AG04450 (cell line): ENCODE results near the gene ALDH1L2. TPM values are rescaled to one million over a fixed set of nuclear protein-coding genes. Genes with fewer than 3 reads are reported as not detected.

Source experiments
- CTCF ChIA-PET: fragments of 300-600, 350-600 bp; formaldehyde crosslinking; extraction: SDS; loops from one replicate; lab custom pipeline; 2022; ENCODE audit warnings: antibody characterized with exemption, inconsistent platforms; lab: Charles Lee
- POLR2A ChIA-PET: fragments of 350-600 bp; formaldehyde crosslinking; extraction: SDS; loops from one replicate; lab custom pipeline; 2021; ENCODE audit warnings: antibody characterized with exemption, inconsistent platforms; lab: Yijun Ruan, JAX
- DNase-seq: peaks from one replicate; pipeline ENCODE4 v3.0.0-alpha.2; 2011; ENCODE audit warnings: low read depth, low spot score
- H3K27ac ChIP-seq: one replicate; pipeline ENCODE4 v1.5.1; 2012; ENCODE audit warnings: low read depth, low read length, control low read depth
- H3K27me3 ChIP-seq: one replicate; pipeline ENCODE4 v1.6.0; 2012; ENCODE audit warnings: low read length; ENCODE audit not compliant: control insufficient read depth, insufficient read depth
- H3K4me3 ChIP-seq: 2 replicates; pipeline ENCODE4 v1.5.1; 2011; ENCODE audit warnings: mild to moderate bottlenecking, low read depth, low read length, control low read depth
- H3K9me3 ChIP-seq: 2 replicates; pipeline ENCODE4 v1.5.1; 2012; ENCODE audit warnings: low read length; ENCODE audit not compliant: control insufficient read depth, insufficient read depth
- CTCF ChIP-seq: IDR thresholded peaks from 2 replicates; pipeline ENCODE4 v1.5.1; 2011; ENCODE audit warnings: low read depth, low read length, control low read depth, inconsistent platforms
- polyA plus RNA-seq: library from polyadenylated mRNA; depleted of rRNA; stranded (reverse); fragments of >200 nt; gene quantifications from 2 replicates; pipeline ENCODE4 v1.2.3, GENCODE V29; 2011

The ALDH1L2 gene
- polyA plus RNA-seq, 1 experiment: 116 TPM

GRCh38 chr12:105018012-105018411, 66.2 kb downstream of the ALDH1L2 start:
- POLR2A ChIA-PET: no interaction called here

DNA sequence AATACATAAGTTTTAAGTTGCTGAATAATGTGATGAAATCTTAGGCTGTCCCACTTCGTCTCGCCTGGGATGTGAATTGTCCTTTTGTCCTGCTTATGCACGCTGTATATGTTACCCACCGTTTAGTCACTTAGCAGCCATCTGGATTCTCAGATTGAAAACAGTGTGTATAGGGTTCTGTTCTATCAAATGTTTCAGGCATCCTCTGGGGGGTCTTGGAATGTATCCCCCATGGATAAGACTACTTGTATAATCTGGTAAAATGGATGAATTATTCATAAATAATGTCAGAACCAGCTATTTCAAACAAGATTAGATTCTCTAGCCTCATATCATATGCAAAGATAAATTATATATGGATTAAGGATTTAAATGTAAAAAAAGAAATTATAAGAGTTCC, 68.7 kb downstream of the ALDH1L2 start:
- DNase-seq: no peak
- no peak for TF ChIP-seq CTCF
- no peaks in the 10 kb centered on the region for H3K27me3 ChIP-seq
- CTCF ChIA-PET: interaction anchor here (1.8 kb wide), 1 partner anchor 634 kb away, joined by 6 read pairs; no protein-coding TSS in a partner anchor
- H3K27ac ChIP-seq: no peak overlapping the region
- POLR2A ChIA-PET: no interaction called here
- H3K4me3 ChIP-seq: no peak overlapping the region
- H3K9me3 ChIP-seq: peaks cover 15% of the 10 kb centered on the region

More at GRCh38 chr12:105018012-105018411, 66.2 kb downstream of the ALDH1L2 start:
- TF ChIP-seq CTCF: no peak
- CTCF ChIA-PET: no interaction called here
- H3K9me3 ChIP-seq: peaks cover 8% of the 10 kb centered on the region
- H3K27me3 ChIP-seq: no peaks in the 10 kb centered on the region
- H3K4me3 ChIP-seq: no peak overlapping the region
- DNase-seq: no peak
- no peak overlapping the region for H3K27ac ChIP-seq

- no peak for DNase-seq
- Histone ChIP-seq H3K27me3 (no peaks in the 10 kb centered on the region), H3K27ac (no peak overlapping the region), H3K9me3 (peaks cover 15% of the 10 kb centered on the region), H3K4me3 (no peak overlapping the region)
- ChIA-PET POLR2A (no interaction called here), CTCF (interaction anchor here (1.8 kb wide), 1 partner anchor 633 kb away, joined by 6 read pairs; no protein-coding TSS in a partner anchor)
- TF ChIP-seq CTCF: no peak
Observed at GRCh38 chr12:105014603-105015002, 69.7 kb downstream of the ALDH1L2 start.

DNA sequence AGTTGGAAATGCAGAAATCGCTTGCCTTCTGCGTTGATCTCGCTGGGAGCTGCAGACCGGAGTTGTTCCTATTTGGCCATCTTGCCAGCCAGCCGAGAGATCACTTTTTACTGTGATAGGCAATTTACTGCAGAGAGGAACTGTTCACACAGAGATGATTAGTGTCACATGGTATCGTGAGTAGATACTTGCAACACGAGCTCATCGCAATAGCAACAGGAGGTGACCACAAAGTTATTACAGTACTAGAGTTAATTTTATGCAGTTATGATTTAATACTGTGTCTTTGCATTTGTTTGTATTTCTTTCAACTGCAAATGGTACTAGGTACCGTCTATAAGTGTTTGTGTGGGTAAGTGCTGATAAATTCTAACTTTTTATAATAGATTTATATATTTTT, 70.4 kb downstream of the ALDH1L2 start:
- H3K27ac ChIP-seq: no peak overlapping the region
- POLR2A ChIA-PET: no interaction called here

DNA sequence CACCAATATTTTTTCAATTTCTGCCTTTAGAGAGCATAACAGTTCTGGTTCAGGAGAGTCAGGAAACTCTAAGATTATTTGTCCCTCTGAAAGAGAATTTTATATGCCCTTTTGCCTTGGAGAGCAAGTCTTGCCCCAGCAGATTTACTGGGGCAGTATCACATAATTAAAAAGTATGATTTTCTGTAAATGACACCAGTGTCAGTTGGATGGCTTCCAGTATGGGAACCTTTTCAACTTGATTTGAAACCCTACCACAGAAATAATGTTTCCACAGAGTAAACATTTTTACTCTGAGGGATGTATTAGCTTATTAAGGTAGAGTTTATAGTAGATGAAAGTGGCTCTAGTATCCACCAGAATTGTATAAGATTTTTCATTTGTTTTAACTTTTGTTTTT, 82.8 kb downstream of the ALDH1L2 start:
- H3K27me3 ChIP-seq: no peaks in the 10 kb centered on the region
- no peak for TF ChIP-seq CTCF
- DNase-seq: no peak
- no peak overlapping the region for H3K4me3 ChIP-seq
- CTCF ChIA-PET: interaction anchor here (1.8 kb wide), 1 partner anchor 620 kb away, joined by 12 read pairs; no protein-coding TSS in a partner anchor
- POLR2A ChIA-PET: no interaction called here
- H3K27ac ChIP-seq: no peak overlapping the region
- H3K9me3 ChIP-seq: no peaks in the 10 kb centered on the region

More for the DNA sequence above, 70.4 kb downstream of the ALDH1L2 start:
- H3K9me3 ChIP-seq: peaks cover 15% of the 10 kb centered on the region
- CTCF ChIA-PET: no interaction called here
- H3K27me3 ChIP-seq: no peaks in the 10 kb centered on the region
- no peak overlapping the region for H3K4me3 ChIP-seq
- no peak for TF ChIP-seq CTCF
- DNase-seq: no peak
